Cardiac muscle cell (in vitro differentiated cells and primary cell): ENCODE results near the gene IGF2R. TPM values are rescaled to one million over a fixed set of nuclear protein-coding genes. Genes with fewer than 3 reads are reported as not detected.
"Not testable (repeated sequence)": the region's sequence is repeated elsewhere in the genome, so short reads cannot be mapped to it uniquely, and the experiment has no call there.

Experiments
- DNase-seq, 2 donors: peaks; one replicate each; pipeline versions ENCODE4 v3.0.0 to v3.0.0-alpha.2; 2010 to 2017; ENCODE audit warnings: low read depth in 1 of 2, low spot score in 1 of 2
- H3K27ac ChIP-seq: fragments of 200-600 bp; sonication (generic); 2 replicates; pipeline ENCODE4 v1.5.1; 2016
- H3K27me3 ChIP-seq: fragments of 200-600 bp; sonication (generic); 2 replicates; pipeline ENCODE4 v1.6.0; 2016; ENCODE audit warnings: control low read depth
- H3K36me3 ChIP-seq: fragments of 200-600 bp; sonication (generic); 2 replicates; pipeline ENCODE4 v1.5.1; 2016; ENCODE audit warnings: control low read depth
- H3K4me1 ChIP-seq: fragments of 200-600 bp; sonication (generic); 2 replicates; pipeline ENCODE4 v1.8.1; 2017; ENCODE audit warnings: low read depth, mild to moderate bottlenecking, mixed run types
- H3K4me3 ChIP-seq: fragments of 200-600 bp; sonication (generic); 2 replicates; pipeline ENCODE4 v1.5.1; 2016; ENCODE audit warnings: mild to moderate bottlenecking
- H3K9me3 ChIP-seq: fragments of 200-600 bp; sonication (generic); 2 replicates; pipeline ENCODE4 v1.5.1; 2017; ENCODE audit warnings: low read depth, mild to moderate bottlenecking, control low read depth
- polyA plus RNA-seq: library from polyadenylated mRNA; unstranded; fragments of >200 nt; fragmentation: Nextera tagmentation; extraction: Ambion mirVana; gene quantifications from 2 replicates; pipeline ENCODE4 v1.2.1, GENCODE V29; 2016
- total RNA-seq: library from RNA; depleted of rRNA; stranded (reverse); fragments of >200 nt; gene quantifications from 2 replicates; pipeline ENCODE4 v1.2.3, GENCODE V29; 2016
- TF ChIP-seq, protein P1 (sequence below): IDR thresholded peaks from 2 replicates; pipeline ENCODE4 v1.5.1; 2012; ENCODE audit warnings: low read depth, mild to moderate bottlenecking, low read length

Gene IGF2R, protein sequence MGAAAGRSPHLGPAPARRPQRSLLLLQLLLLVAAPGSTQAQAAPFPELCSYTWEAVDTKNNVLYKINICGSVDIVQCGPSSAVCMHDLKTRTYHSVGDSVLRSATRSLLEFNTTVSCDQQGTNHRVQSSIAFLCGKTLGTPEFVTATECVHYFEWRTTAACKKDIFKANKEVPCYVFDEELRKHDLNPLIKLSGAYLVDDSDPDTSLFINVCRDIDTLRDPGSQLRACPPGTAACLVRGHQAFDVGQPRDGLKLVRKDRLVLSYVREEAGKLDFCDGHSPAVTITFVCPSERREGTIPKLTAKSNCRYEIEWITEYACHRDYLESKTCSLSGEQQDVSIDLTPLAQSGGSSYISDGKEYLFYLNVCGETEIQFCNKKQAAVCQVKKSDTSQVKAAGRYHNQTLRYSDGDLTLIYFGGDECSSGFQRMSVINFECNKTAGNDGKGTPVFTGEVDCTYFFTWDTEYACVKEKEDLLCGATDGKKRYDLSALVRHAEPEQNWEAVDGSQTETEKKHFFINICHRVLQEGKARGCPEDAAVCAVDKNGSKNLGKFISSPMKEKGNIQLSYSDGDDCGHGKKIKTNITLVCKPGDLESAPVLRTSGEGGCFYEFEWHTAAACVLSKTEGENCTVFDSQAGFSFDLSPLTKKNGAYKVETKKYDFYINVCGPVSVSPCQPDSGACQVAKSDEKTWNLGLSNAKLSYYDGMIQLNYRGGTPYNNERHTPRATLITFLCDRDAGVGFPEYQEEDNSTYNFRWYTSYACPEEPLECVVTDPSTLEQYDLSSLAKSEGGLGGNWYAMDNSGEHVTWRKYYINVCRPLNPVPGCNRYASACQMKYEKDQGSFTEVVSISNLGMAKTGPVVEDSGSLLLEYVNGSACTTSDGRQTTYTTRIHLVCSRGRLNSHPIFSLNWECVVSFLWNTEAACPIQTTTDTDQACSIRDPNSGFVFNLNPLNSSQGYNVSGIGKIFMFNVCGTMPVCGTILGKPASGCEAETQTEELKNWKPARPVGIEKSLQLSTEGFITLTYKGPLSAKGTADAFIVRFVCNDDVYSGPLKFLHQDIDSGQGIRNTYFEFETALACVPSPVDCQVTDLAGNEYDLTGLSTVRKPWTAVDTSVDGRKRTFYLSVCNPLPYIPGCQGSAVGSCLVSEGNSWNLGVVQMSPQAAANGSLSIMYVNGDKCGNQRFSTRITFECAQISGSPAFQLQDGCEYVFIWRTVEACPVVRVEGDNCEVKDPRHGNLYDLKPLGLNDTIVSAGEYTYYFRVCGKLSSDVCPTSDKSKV (N-terminal part only)
- total RNA-seq (32.6 and 45.4 TPM in 2 replicates), polyA plus RNA-seq (25.8 and 31.6 TPM in 2 replicates)

DNA sequence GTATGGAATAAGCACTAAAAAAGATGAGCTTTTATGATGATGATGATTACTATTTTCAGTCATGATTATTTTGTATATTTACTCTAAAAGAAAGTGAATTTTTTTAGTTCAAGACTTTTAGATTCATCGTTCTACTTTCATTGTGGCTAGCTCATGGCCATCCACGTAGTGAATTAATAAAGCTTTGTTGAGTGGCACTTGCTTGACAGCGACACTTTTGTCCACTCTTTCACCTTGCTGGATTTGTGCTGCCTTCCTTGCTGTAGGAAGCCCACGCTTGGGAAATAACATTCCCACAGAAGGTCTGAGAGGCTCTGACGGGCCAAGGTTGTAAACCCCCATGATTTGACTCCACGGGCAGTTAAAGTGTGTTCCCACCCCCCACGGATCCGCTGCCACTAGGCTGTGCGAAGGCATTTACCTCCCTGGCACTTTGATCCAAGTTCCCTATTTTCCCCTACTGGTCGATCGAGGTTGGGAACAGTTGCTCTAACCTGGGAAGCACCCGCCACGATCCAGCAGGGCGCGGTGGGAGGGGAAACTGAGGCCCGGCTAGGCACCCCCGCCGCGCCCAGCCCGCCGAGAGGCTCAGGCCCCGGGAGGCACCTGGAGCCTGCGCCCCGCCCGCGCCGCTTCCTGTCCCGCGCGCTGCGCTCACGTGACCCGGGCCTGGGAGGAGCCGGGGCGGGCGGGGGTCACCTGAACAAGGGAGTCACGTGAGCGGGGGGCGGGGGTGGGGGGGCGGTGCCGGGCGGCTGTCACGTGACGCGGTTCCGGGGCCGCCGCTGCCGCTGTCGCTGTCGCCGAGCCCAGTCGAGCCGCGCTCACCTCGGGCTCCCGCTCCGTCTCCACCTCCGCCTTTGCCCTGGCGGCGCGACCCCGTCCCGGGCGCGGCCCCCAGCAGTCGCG lies at the start of gene IGF2R:
Gene IGF2R (plus strand): TSS at position 788 of the 909 bp plus-strand sequence. CDS start 165 bp downstream, outside the sequence.
- DNase-seq = peak; percentile 90 to 97
- H3K27me3 ChIP-seq = peaks cover 34% of the 10 kb centered on the region
- TF ChIP-seq, protein P1, sequence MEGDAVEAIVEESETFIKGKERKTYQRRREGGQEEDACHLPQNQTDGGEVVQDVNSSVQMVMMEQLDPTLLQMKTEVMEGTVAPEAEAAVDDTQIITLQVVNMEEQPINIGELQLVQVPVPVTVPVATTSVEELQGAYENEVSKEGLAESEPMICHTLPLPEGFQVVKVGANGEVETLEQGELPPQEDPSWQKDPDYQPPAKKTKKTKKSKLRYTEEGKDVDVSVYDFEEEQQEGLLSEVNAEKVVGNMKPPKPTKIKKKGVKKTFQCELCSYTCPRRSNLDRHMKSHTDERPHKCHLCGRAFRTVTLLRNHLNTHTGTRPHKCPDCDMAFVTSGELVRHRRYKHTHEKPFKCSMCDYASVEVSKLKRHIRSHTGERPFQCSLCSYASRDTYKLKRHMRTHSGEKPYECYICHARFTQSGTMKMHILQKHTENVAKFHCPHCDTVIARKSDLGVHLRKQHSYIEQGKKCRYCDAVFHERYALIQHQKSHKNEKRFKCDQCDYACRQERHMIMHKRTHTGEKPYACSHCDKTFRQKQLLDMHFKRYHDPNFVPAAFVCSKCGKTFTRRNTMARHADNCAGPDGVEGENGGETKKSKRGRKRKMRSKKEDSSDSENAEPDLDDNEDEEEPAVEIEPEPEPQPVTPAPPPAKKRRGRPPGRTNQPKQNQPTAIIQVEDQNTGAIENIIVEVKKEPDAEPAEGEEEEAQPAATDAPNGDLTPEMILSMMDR = peak; percentile 23

DNA sequence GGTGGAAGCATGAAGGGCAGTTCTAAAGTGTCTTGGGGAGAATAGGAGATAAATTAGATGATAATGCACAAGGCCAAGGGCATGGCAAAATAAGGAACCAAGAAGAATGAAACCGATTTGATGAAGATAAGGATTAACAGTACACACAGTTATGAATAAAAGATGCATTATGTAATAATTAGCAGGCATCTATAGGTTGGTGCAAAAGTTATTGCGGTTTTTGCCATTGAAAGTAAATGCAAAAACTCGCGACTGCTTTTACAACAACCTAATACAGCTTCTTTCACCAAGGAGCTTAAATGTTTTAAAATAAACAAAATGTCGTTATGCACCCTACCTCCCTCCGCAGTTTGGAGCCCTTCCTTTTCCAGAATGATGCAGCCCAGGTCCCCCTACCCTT lies 49.1 kb upstream of the IGF2R start:
- Histone ChIP-seq H3K27me3 (no peaks in the 10 kb centered on the region), H3K4me1 (no peaks in the 10 kb centered on the region), H3K4me3 (no peak overlapping the region), H3K36me3 (no peaks in the 10 kb centered on the region), H3K27ac (no peak overlapping the region), H3K9me3 (no peaks in the 10 kb centered on the region)
- TF ChIP-seq, protein P1 = no peak
- no peak for DNase-seq

More for the DNA sequence above, at the start of gene IGF2R:
- Histone ChIP-seq H3K36me3 (no peaks in the 10 kb centered on the region), H3K4me1 (peaks cover 30% of the 10 kb centered on the region), H3K27ac (peak within 1 kb of the TSS; percentile 93), H3K4me3 (peak within 1 kb of the TSS; percentile 92), H3K9me3 (no peaks in the 10 kb centered on the region)

- not testable (repeated sequence) for DNase-seq, H3K4me1 ChIP-seq, H3K36me3 ChIP-seq, H3K9me3 ChIP-seq, H3K4me3 ChIP-seq, H3K27me3 ChIP-seq, H3K27ac ChIP-seq
Measured at GRCh38 chr6:159924150-159924549, 44.7 kb upstream of the IGF2R start.

DNA sequence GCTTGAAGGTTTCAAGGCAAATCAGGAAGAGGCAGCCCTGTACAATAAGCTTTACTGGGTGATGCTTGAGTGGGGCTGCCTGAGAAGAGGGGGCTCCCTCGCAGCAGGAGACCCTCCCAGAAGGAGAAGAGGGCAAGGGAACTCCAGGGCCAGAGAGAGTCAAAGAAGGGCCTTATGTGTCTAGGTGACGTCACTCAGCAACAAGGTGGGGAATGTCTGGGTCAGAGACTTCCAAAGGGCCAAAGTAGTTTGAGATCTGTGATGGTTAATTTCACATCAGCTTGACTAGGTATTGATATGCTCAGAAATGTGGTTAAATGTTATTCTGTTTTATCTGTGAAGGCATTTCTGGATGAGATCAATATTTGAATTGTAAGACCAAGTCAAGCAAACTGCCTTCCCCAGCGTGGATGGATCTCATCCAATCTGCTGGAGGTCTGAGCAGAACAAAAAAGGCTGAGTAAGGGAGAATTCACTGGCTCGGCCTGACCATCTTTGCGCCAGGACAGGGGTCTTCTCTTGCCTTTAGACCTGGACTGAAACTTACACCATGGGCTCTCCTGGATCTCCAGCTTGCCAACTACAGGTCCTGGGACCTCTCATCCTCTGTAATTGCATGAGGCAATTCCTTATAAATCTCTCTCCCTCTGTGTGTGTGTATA lies 42.2 kb upstream of the IGF2R start:
- Histone ChIP-seq H3K4me1 (no peaks in the 10 kb centered on the region), H3K36me3 (no peaks in the 10 kb centered on the region), H3K27me3 (no peaks in the 10 kb centered on the region), H3K9me3 (no peaks in the 10 kb centered on the region), H3K27ac (no peak overlapping the region), H3K4me3 (no peak overlapping the region)
- TF ChIP-seq, protein P1 = no peak
- DNase-seq = no peak

GRCh38 chr6:159929819-159930218 lies 39.1 kb upstream of the IGF2R start:
- peaks cover 4% of the 10 kb centered on the region for H3K27me3 ChIP-seq
- H3K4me1 ChIP-seq = no peaks in the 10 kb centered on the region
- H3K9me3 ChIP-seq = no peaks in the 10 kb centered on the region
- no peak overlapping the region for H3K4me3 ChIP-seq
- peak; percentile 18 to 52 for DNase-seq
- no peak overlapping the region for H3K27ac ChIP-seq
- TF ChIP-seq, protein P1 = no peak
- H3K36me3 ChIP-seq = no peaks in the 10 kb centered on the region
